Measurements from ENCODE around the gene MBP. TPM values are rescaled to one million over a fixed set of nuclear protein-coding genes. Genes with fewer than 3 reads are reported as not detected.

The MBP gene
- polyA plus RNA-seq, 1 experiment: 2.1 TPM

DNA sequence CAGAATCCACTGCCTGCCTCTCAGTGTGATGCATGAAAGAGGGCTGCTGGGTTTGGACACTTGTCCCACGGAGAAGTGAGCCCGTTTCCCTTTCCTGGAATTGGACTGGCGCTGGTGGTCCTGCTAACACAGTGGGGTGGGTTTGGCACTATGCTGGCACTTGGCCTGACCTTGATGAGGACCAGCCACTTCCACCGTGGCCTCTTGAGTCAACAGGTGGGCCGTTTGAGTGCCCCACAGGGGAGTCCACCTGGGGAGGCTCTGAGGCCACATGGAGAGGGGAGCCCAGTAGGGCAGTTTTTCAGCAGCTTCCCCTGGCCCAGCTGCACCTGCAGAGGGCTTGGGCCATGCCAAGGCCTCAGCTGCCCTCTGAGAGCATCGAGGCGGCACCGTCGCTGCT, 56.5 kb downstream of the MBP start:
- H3K27me3 ChIP-seq (ENCODE audit: control insufficient read depth, insufficient read depth, low read length): no peaks in the 10 kb centered on the region
- CTCF ChIA-PET: no interaction called here
- no peak overlapping the region for H3K4me3 ChIP-seq (ENCODE audit: low read depth, low read length)
- no peak for DNase-seq (ENCODE audit: low read depth)
- H3K36me3 ChIP-seq (ENCODE audit: control insufficient read depth, insufficient read depth, low read length): no peaks in the 10 kb centered on the region
- TF ChIP-seq, protein P1, sequence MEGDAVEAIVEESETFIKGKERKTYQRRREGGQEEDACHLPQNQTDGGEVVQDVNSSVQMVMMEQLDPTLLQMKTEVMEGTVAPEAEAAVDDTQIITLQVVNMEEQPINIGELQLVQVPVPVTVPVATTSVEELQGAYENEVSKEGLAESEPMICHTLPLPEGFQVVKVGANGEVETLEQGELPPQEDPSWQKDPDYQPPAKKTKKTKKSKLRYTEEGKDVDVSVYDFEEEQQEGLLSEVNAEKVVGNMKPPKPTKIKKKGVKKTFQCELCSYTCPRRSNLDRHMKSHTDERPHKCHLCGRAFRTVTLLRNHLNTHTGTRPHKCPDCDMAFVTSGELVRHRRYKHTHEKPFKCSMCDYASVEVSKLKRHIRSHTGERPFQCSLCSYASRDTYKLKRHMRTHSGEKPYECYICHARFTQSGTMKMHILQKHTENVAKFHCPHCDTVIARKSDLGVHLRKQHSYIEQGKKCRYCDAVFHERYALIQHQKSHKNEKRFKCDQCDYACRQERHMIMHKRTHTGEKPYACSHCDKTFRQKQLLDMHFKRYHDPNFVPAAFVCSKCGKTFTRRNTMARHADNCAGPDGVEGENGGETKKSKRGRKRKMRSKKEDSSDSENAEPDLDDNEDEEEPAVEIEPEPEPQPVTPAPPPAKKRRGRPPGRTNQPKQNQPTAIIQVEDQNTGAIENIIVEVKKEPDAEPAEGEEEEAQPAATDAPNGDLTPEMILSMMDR (IDR thresholded peaks at IDR 0.05; ENCODE audit: insufficient read depth, low read depth, low read length): no peak
- POLR2A ChIA-PET: no interaction called here

DNA sequence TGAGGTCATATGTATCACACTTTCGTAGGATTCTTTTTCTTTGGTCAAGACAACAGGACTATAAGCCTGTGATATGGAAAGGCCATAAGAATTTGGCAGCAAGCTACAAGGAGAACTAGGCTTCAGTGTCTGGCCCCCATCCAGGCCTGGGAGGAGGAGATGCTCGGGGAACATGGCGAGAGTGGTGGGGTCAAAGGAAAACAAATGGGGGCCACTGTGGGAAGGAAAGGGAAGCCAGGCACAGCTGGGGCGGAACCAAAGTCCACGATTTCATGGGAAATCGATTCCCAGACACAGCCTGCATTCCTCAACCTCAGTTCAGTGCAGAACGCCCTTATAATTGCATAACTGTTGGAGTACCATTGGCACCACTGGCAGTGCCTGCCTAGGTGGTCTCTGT, 58.2 kb downstream of the MBP start:
- H3K27me3 ChIP-seq (ENCODE audit: control insufficient read depth, insufficient read depth, low read length): no peaks in the 10 kb centered on the region
- H3K36me3 ChIP-seq (ENCODE audit: control insufficient read depth, insufficient read depth, low read length): no peaks in the 10 kb centered on the region
- H3K4me3 ChIP-seq (ENCODE audit: low read depth, low read length): no peak overlapping the region
- POLR2A ChIA-PET: no interaction called here
- CTCF ChIA-PET: interaction anchor here (1.1 kb wide), 1 partner anchor 137 kb away, joined by 4 read pairs; no protein-coding TSS in a partner anchor
- TF ChIP-seq, protein P1 (IDR thresholded peaks at IDR 0.05; ENCODE audit: insufficient read depth, low read depth, low read length): no peak
- no peak for DNase-seq (ENCODE audit: low read depth)

DNA sequence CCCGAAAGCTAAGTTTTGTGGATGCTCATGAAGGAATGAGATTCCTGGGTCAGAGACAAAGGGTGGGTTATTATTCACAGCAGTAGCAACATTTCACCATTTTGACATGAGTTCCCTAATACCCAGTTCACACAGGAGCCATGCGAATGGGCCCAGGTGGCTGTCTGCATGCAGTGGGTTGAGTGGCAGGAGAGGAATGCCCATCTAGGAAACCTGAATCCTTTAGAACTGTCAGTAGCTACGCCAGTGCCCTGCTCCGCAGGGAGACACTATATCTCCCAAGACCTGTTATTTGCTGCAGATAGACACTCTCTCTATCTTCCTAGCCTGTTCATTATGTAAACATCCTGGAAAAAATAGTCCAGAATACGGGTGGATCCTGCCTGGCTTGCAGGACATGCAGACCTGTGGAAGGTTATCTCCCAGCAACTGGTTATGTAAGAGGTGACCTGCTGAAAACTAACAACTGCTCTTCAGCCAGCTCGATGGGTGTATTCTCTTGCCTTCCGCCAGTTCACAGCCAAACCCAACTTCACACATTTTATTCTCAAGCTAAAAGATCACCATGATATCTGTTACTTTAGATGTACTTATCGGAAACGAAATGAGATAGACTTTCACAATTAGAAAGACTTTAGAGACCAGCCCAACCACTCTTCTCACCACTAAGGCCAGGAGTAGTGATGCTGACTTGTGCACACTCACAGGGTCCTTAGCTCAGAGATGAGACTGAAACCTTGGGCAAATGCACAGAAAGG, 59.1 kb downstream of the MBP start:
- POLR2A ChIA-PET: no interaction called here
- no peaks in the 10 kb centered on the region for H3K36me3 ChIP-seq (ENCODE audit: control insufficient read depth, insufficient read depth, low read length)
- no peak overlapping the region for H3K4me3 ChIP-seq (ENCODE audit: low read depth, low read length)
- no peaks in the 10 kb centered on the region for H3K27me3 ChIP-seq (ENCODE audit: control insufficient read depth, insufficient read depth, low read length)
- TF ChIP-seq, protein P1 (IDR thresholded peaks at IDR 0.05; ENCODE audit: insufficient read depth, low read depth, low read length): no peak
- CTCF ChIA-PET: interaction anchor here (1.1 to 6.7 kb wide), 2 partner anchors 138 kb away, joined by 4 to 21 read pairs; no protein-coding TSS in a partner anchor
- no peak for DNase-seq (ENCODE audit: low read depth)

DNA sequence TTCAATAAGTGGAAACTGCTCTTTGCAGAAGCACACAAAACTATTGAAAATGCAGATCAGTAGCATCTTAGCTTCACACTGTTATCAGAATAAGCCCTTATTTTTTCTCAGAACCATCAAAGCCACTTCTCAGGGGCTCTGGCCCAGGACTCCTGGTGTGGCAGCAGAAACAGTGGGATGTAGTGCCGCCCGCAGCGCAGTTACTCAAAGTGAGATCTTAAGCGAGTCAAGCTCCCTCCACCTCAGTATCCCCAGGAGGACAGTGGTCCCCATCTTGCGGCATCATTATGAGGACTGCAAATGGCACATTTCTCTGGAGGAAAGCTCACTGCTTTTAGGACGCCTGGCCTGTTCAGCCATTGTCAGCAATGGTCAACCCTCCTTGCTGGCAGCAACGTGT, 60.0 kb downstream of the MBP start:
- CTCF ChIA-PET: interaction anchor here (1.1 to 6.7 kb wide), 3 partner anchors 29 to 139 kb away, joined by 3 to 21 read pairs (median 6); no protein-coding TSS in a partner anchor
- POLR2A ChIA-PET: no interaction called here

DNA sequence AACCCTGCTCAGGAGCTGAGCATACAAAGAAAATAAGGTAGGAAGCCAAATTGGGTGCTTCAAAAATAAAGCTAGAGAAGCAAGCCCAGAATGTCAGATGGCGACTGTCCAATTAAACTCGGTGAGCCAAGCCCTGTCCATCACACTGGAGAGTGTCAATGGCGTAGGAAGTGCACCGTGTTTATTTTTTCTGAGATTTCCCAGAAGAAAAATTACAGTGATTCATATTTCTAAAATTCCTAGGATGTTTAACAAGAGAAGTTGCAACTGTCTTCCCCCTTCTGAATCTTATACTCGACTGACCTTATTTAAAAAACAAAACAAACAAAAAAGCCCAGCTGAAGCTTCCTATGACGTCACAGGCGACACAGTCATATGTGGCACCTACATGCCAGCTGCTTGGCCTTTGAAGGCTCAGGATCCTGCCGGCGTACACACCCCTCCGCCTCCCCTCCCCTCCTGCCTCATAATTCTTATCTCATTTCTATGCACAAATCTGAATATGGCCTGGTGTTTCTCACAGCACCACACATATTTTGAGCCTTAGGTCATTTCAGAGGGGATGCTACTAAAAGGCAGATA, 60.8 kb downstream of the MBP start:
- H3K4me3 ChIP-seq (ENCODE audit: low read depth, low read length): no peak overlapping the region
- no peaks in the 10 kb centered on the region for H3K27me3 ChIP-seq (ENCODE audit: control insufficient read depth, insufficient read depth, low read length)
- ChIA-PET POLR2A (interaction anchor here (0.5 kb wide), 1 partner anchor 51 kb away, joined by 4 read pairs; no protein-coding TSS in a partner anchor), CTCF (interaction anchor here (1.1 to 6.7 kb wide), 3 partner anchors 30 to 140 kb away, joined by 3 to 21 read pairs (median 6); no protein-coding TSS in a partner anchor)
- DNase-seq (ENCODE audit: low read depth): peak; percentile 60
- TF ChIP-seq, protein P1 (IDR thresholded peaks at IDR 0.05; ENCODE audit: insufficient read depth, low read depth, low read length): no peak
- no peaks in the 10 kb centered on the region for H3K36me3 ChIP-seq (ENCODE audit: control insufficient read depth, insufficient read depth, low read length)

More for the DNA sequence above, 60.0 kb downstream of the MBP start:
- Histone ChIP-seq H3K4me3 (ENCODE audit: low read depth, low read length) (no peak overlapping the region), H3K36me3 (ENCODE audit: control insufficient read depth, insufficient read depth, low read length) (no peaks in the 10 kb centered on the region), H3K27me3 (ENCODE audit: control insufficient read depth, insufficient read depth, low read length) (no peaks in the 10 kb centered on the region)
- DNase-seq (ENCODE audit: low read depth): no peak
- TF ChIP-seq, protein P1 (IDR thresholded peaks at IDR 0.05; ENCODE audit: insufficient read depth, low read depth, low read length): no peak

Data from BJ (cell line).